ENCODE results near the gene OTUD3. TPM values are rescaled to one million over a fixed set of nuclear protein-coding genes. Genes with fewer than 3 reads are reported as not detected.
A peak's percentile ranks its signal among the peaks of the same experiment; 100 is the strongest.
"Not testable (repeated sequence)": the region's sequence is repeated elsewhere in the genome, so short reads cannot be mapped to it uniquely, and the experiment has no call there.

Gene OTUD3
- total RNA-seq = 14.2 TPM

- DNase-seq = peak; percentile 90
Observed at GRCh38 chr1:19882111-19883071, at the start of gene OTUD3. TSS of gene OTUD3 (plus strand) at chr1:19882395. CDS start at chr1:19882514, 119 bp downstream.

GRCh38 chr1:19835578-19835977 is 46.6 kb upstream of the OTUD3 start:
- DNase-seq = no peak

- DNase-seq = no peak
Observed at GRCh38 chr1:19837866-19838265, 44.3 kb upstream of the OTUD3 start.

GRCh38 chr1:19840228-19840627 is 42.0 kb upstream of the OTUD3 start:
- no peak for DNase-seq

GRCh38 chr1:19844731-19845495 is 37.3 kb upstream of the OTUD3 start:
- DNase-seq = no peak

- no peak for DNase-seq
Observed at GRCh38 chr1:19845555-19845954, 36.6 kb upstream of the OTUD3 start.

- DNase-seq = no peak
Observed at GRCh38 chr1:19846338-19846737, 35.9 kb upstream of the OTUD3 start.

GRCh38 chr1:19847334-19847733 is 34.9 kb upstream of the OTUD3 start:
- not testable (repeated sequence) for DNase-seq

GRCh38 chr1:19849307-19849706 is 32.9 kb upstream of the OTUD3 start:
- DNase-seq = not testable (repeated sequence)

GRCh38 chr1:19850214-19850613 is 32.0 kb upstream of the OTUD3 start:
- DNase-seq = no peak

- DNase-seq = no peak
Observed at GRCh38 chr1:19852036-19852435, 30.2 kb upstream of the OTUD3 start.

GRCh38 chr1:19854866-19855265 is 27.3 kb upstream of the OTUD3 start:
- DNase-seq = no peak

- no peak for DNase-seq
Observed at GRCh38 chr1:19858893-19859292, 23.3 kb upstream of the OTUD3 start.

- DNase-seq = no peak
Observed at GRCh38 chr1:19859876-19860275, 22.3 kb upstream of the OTUD3 start.

GRCh38 chr1:19860418-19860817 is 21.8 kb upstream of the OTUD3 start:
- no peak for DNase-seq

GRCh38 chr1:19861034-19861433 is 21.2 kb upstream of the OTUD3 start:
- no peak for DNase-seq

GRCh38 chr1:19861842-19862530 is 20.2 kb upstream of the OTUD3 start:
- DNase-seq = no peak

GRCh38 chr1:19862944-19863343 is 19.3 kb upstream of the OTUD3 start:
- no peak for DNase-seq

GRCh38 chr1:19864570-19865160 is 17.5 kb upstream of the OTUD3 start:
- no peak for DNase-seq

GRCh38 chr1:19866029-19866428 is 16.2 kb upstream of the OTUD3 start:
- no peak for DNase-seq

GRCh38 chr1:19866758-19867157 is 15.4 kb upstream of the OTUD3 start:
- no peak for DNase-seq

- not testable (repeated sequence) for DNase-seq
Observed at GRCh38 chr1:19868575-19868974, 13.6 kb upstream of the OTUD3 start.

All from occipital lobe (tissue), 2 donors.